ENCODE results near the gene MCRIP1.

MCRIP1 gene

DNA sequence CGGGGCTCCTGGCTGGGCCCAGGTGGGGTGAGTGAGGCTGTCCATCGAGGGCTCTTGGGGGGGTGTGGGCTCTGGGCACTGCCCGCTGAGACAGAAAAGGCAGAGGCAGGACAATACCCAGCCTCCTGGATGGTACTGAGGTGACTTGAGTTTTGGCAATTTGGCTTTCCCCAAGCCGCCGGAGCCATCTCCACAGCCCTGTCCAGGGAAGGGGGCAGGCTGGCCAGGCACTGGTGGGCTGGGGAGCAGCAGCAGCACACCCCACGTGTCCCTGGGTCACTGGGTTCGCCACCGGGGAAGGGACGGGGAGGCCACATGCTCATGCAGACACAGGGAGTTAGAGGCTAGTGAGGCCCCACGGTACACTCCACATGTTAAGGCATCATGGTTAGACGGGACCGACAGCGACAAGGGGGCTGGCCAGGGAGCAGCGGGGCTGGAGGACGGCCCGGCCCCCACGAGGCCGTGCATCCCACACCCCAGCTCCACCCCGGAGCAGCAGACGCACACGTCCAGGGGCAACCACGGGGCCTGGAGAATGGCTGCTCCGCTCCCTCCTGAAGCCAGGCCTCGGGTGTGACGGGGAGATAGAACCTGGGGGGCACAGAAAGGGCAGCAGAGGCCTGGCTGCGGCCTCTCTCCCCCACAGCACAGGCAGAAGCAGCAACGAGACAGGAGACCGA lies 35.0 kb upstream of the MCRIP1 start:
- Histone ChIP-seq H2AFZ (ENCODE audit: low read length) (no peak overlapping the region), H3K4me2 (ENCODE audit: low read length) (peak overlapping the region; percentile 12; the same call in 1 of the 2 replicates), H3K4me3 (ENCODE audit: low read depth, low read length, poor library complexity, severe bottlenecking) (no peak overlapping the region), H3F3A (ENCODE audit: insufficient read depth, low read length) (no peaks in the 10 kb centered on the region), H3K79me2 (ENCODE audit: insufficient read depth, low read length) (peaks cover 5% of the 10 kb centered on the region; the same call in 1 of the 2 replicates), H3K27me3 (ENCODE audit: insufficient read depth, low read length) (no peaks in the 10 kb centered on the region), H3K27ac (ENCODE audit: low read depth, low read length, poor library complexity, severe bottlenecking) (peak overlapping the region; percentile 81), H4K20me1 (ENCODE audit: insufficient read depth, low read length) (no peaks in the 10 kb centered on the region), H3K4me1 (ENCODE audit: insufficient read depth, low read length, severe bottlenecking) (peaks cover 69% of the 10 kb centered on the region), H3K9me3 (ENCODE audit: low read length) (no peaks in the 10 kb centered on the region), H3K9ac (ENCODE audit: low read length) (peak overlapping the region; percentile 31; the same call in 1 of the 2 replicates), H3K36me3 (ENCODE audit: insufficient read depth, low read length) (peaks cover 57% of the 10 kb centered on the region), H3K9me2 (ENCODE audit: low read depth, low read length) (no peaks in the 10 kb centered on the region)
- TF ChIP-seq, protein P1, sequence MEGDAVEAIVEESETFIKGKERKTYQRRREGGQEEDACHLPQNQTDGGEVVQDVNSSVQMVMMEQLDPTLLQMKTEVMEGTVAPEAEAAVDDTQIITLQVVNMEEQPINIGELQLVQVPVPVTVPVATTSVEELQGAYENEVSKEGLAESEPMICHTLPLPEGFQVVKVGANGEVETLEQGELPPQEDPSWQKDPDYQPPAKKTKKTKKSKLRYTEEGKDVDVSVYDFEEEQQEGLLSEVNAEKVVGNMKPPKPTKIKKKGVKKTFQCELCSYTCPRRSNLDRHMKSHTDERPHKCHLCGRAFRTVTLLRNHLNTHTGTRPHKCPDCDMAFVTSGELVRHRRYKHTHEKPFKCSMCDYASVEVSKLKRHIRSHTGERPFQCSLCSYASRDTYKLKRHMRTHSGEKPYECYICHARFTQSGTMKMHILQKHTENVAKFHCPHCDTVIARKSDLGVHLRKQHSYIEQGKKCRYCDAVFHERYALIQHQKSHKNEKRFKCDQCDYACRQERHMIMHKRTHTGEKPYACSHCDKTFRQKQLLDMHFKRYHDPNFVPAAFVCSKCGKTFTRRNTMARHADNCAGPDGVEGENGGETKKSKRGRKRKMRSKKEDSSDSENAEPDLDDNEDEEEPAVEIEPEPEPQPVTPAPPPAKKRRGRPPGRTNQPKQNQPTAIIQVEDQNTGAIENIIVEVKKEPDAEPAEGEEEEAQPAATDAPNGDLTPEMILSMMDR (IDR thresholded peaks at IDR 0.05; ENCODE audit: low read length): no peak
- no peak for TF ChIP-seq EZH2 (IDR thresholded peaks at IDR 0.05; ENCODE audit: borderline replicate concordance, low read length)

- Histone ChIP-seq H3K4me2 (ENCODE audit: low read length) (peak overlapping the region; percentile 12; the same call in 1 of the 2 replicates), H3K4me3 (ENCODE audit: low read depth, low read length, poor library complexity, severe bottlenecking) (no peak overlapping the region), H3K9me2 (ENCODE audit: low read depth, low read length) (no peaks in the 10 kb centered on the region), H3K27ac (ENCODE audit: low read depth, low read length, poor library complexity, severe bottlenecking) (peak overlapping the region; percentile 81), H2AFZ (ENCODE audit: low read length) (no peak overlapping the region), H3K36me3 (ENCODE audit: insufficient read depth, low read length) (peaks cover 65% of the 10 kb centered on the region), H3K4me1 (ENCODE audit: insufficient read depth, low read length, severe bottlenecking) (peaks cover 69% of the 10 kb centered on the region), H4K20me1 (ENCODE audit: insufficient read depth, low read length) (no peaks in the 10 kb centered on the region), H3F3A (ENCODE audit: insufficient read depth, low read length) (no peaks in the 10 kb centered on the region), H3K79me2 (ENCODE audit: insufficient read depth, low read length) (peaks cover 5% of the 10 kb centered on the region; the same call in 1 of the 2 replicates), H3K27me3 (ENCODE audit: insufficient read depth, low read length) (no peaks in the 10 kb centered on the region), H3K9ac (ENCODE audit: low read length) (peak overlapping the region; percentile 31; the same call in 1 of the 2 replicates), H3K9me3 (ENCODE audit: low read length) (no peaks in the 10 kb centered on the region)
- no peak for TF ChIP-seq EZH2 (IDR thresholded peaks at IDR 0.05; ENCODE audit: borderline replicate concordance, low read length)
- TF ChIP-seq, protein P1 (IDR thresholded peaks at IDR 0.05; ENCODE audit: low read length): no peak
These were observed 34.3 kb upstream of the MCRIP1 start for GRCh38 chr17:81867170-81867990.

DNA sequence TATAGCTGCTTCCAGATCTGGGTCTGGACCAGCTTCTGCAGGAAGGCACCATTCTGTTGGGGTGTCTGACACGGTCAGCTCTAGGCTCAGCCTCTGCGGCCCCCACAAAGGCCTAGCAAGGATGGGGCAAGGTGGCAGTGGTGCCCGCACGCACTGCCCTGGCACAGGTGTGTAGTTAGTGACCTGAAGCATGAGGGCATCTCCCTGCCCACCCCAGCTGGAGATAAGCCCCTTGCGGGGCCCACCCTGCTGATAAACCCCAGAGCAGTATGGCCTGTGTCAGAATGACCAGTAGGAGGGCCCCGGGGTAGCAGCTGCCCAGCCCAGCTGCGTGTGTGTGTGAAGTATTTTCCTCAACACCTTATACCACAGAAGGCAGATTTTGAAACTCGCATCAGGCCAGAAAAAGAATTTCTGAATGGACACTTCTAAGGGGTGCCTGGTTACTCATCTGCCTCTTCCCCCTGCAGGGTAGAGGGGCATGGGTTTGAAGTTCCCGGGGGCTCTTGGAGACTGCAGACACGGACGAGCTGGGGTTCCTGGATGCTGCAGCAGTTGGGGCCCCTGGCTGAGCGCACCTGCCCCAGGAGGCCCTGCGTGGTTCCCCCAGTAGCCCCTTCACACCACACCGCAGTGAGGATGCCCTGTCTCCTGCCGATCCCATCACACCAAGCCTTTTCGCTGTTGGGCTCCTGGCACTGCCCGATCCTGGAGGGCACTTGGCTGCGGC lies 33.5 kb upstream of the MCRIP1 start:
- Histone ChIP-seq H3K9me2 (ENCODE audit: low read depth, low read length) (no peaks in the 10 kb centered on the region), H3F3A (ENCODE audit: insufficient read depth, low read length) (no peaks in the 10 kb centered on the region), H3K9me3 (ENCODE audit: low read length) (no peaks in the 10 kb centered on the region), H3K9ac (ENCODE audit: low read length) (peak overlapping the region; percentile 31; the same call in 1 of the 2 replicates), H3K27ac (ENCODE audit: low read depth, low read length, poor library complexity, severe bottlenecking) (peak overlapping the region; percentile 81), H3K36me3 (ENCODE audit: insufficient read depth, low read length) (peaks cover 65% of the 10 kb centered on the region), H3K4me2 (ENCODE audit: low read length) (peak overlapping the region; percentile 12; the same call in 1 of the 2 replicates), H3K79me2 (ENCODE audit: insufficient read depth, low read length) (peaks cover 10% of the 10 kb centered on the region; the same call in 1 of the 2 replicates), H2AFZ (ENCODE audit: low read length) (no peak overlapping the region), H3K4me1 (ENCODE audit: insufficient read depth, low read length, severe bottlenecking) (peaks cover 69% of the 10 kb centered on the region), H3K27me3 (ENCODE audit: insufficient read depth, low read length) (no peaks in the 10 kb centered on the region), H4K20me1 (ENCODE audit: insufficient read depth, low read length) (no peaks in the 10 kb centered on the region), H3K4me3 (ENCODE audit: low read depth, low read length, poor library complexity, severe bottlenecking) (no peak overlapping the region)
- TF ChIP-seq EZH2 (IDR thresholded peaks at IDR 0.05; ENCODE audit: borderline replicate concordance, low read length): no peak
- TF ChIP-seq, protein P1 (IDR thresholded peaks at IDR 0.05; ENCODE audit: low read length): no peak

All from OCI-LY1 (cell line).